ENCODE results near the gene IGDCC3.
"Not testable (repeated sequence)": the region's sequence is repeated elsewhere in the genome, so short reads cannot be mapped to it uniquely, and the experiment has no call there.

Gene IGDCC3

GRCh38 chr15:65370885-65371284, 6.9 kb downstream of the IGDCC3 start:
- no peak for DNase-seq (ENCODE audit: low spot score)

GRCh38 chr15:65369651-65370050, 8.2 kb downstream of the IGDCC3 start:
- DNase-seq (ENCODE audit: low spot score): no peak

GRCh38 chr15:65369212-65369547, 8.6 kb downstream of the IGDCC3 start:
- DNase-seq (ENCODE audit: low spot score): no peak

GRCh38 chr15:65368302-65369211, 9.2 kb downstream of the IGDCC3 start:
- no peak for DNase-seq (ENCODE audit: low spot score)

GRCh38 chr15:65366122-65366892, 11.5 kb downstream of the IGDCC3 start:
- DNase-seq (ENCODE audit: low spot score): no peak

- no peak for DNase-seq (ENCODE audit: low spot score)
These were observed 12.6 kb downstream of the IGDCC3 start for GRCh38 chr15:65365229-65365628.

- no peak for DNase-seq (ENCODE audit: low spot score)
These were observed 14.0 kb downstream of the IGDCC3 start for GRCh38 chr15:65363766-65364165.

GRCh38 chr15:65363306-65363705, 14.5 kb downstream of the IGDCC3 start:
- no peak for DNase-seq (ENCODE audit: low spot score)

- DNase-seq (ENCODE audit: low spot score): no peak
These were observed 15.3 kb downstream of the IGDCC3 start for GRCh38 chr15:65362491-65362890.

GRCh38 chr15:65361708-65362459, 15.9 kb downstream of the IGDCC3 start:
- no peak for DNase-seq (ENCODE audit: low spot score)

- no peak for DNase-seq (ENCODE audit: low spot score)
These were observed 17.3 kb downstream of the IGDCC3 start for GRCh38 chr15:65360506-65360905.

GRCh38 chr15:65355988-65356353, 21.8 kb downstream of the IGDCC3 start:
- no peak for DNase-seq (ENCODE audit: low spot score)

- no peak for DNase-seq (ENCODE audit: low spot score)
These were observed 22.4 kb downstream of the IGDCC3 start for GRCh38 chr15:65355173-65355987.

GRCh38 chr15:65354835-65355172, 23.0 kb downstream of the IGDCC3 start:
- DNase-seq (ENCODE audit: low spot score): no peak

GRCh38 chr15:65351972-65352371, 25.8 kb downstream of the IGDCC3 start:
- not testable (repeated sequence) for DNase-seq (ENCODE audit: low spot score)

GRCh38 chr15:65349338-65349737, 28.5 kb downstream of the IGDCC3 start:
- no peak for DNase-seq (ENCODE audit: low spot score)

GRCh38 chr15:65347756-65348155, 30.0 kb downstream of the IGDCC3 start:
- DNase-seq (ENCODE audit: low spot score): not testable (repeated sequence)

GRCh38 chr15:65346856-65347598, 30.8 kb downstream of the IGDCC3 start:
- no peak for DNase-seq (ENCODE audit: low spot score)

- DNase-seq (ENCODE audit: low spot score): no peak
These were observed 32.9 kb downstream of the IGDCC3 start for GRCh38 chr15:65344914-65345275.

- no peak for DNase-seq (ENCODE audit: low spot score)
These were observed 33.4 kb downstream of the IGDCC3 start for GRCh38 chr15:65344214-65344913.
